GDM1 (cell line): ENCODE results near the gene SNRPD3.
"Not testable (repeated sequence)": the region's sequence is repeated elsewhere in the genome, so short reads cannot be mapped to it uniquely, and the experiment has no call there.

Experiments used
- DNase-seq: peaks from one replicate; lab custom pipeline; 2025; lab: John Stamatoyannopoulos, UW

The SNRPD3 gene

DNA sequence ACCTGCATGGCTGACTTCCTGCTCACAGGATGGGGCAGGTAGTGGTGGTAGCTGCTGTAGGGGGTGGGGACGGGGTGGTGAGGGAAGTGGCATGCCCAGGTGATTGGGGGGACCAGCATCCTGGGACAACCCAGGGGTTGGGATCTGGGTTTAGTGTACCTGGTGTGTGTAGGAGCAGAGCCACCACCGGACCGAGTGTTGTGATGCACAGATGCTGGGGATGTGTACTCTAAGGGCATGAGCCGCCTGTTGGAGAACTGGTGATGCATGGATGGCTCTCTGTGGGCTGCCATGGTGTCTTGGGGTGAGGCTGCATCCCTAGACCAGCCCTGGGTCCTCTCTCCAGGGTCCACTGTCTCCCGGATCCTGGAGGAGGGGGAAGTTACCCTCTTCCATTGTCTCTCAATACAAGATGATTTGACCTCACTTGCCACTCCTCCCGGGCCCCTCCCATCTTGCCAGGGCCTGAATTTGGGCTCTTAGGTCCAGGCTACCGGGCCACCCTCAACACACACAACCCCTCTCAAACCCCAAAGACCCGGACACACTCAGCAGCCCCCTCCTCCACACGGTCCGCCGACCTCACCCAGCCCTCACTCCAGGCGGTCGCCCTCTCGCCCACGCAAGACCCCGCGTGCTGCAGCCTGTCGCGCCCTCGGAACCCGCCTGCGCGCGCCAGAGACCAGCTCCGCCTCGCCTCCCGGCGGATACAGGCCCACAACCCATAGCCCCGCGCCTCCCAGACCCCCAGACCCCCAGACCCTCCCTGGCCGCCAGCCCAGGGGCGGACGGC, 36.5 kb downstream of the SNRPD3 start:
- no peak for DNase-seq

DNA sequence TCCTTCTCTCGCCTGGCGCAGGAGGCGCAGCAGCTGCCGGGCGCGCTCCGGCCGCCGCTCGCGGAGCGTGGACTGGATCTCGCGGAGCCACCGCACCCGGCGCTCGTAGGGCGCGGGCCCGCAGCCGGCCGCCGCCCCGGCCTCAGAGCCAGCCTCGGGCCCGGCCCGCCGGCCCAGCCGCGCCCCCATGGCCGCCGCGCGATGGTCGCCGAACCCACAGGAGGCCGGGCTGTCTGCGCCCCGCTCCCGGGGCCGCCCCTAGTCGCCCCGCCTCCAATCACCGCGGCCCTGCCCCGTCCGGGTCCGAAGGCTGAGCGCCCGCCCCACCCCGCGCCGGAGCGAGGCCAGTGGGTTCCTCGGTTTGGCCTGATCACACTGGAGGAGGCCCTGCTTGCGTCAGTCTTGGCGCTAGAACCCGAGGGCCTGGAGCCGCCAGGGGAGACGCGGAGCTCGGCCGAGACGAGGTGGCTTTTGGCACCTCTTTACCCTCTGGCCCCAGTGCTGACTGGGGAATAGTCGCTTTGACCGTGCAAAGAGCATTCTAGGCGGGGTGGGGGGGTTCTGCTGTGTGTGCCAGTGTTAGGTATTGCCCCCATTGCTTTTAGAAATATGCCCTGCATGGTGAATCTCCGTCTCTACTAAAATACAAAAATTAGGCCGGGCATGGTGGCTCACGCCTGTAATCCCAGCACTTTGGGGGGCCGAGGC, 37.2 kb downstream of the SNRPD3 start, which contains the start of gene LRRC75B:
TSS of gene LRRC75B (minus strand) at position 223 of the 708 bp plus-strand sequence. CDS start at position 189, 34 bp downstream.
- peak; percentile 59 for DNase-seq

DNA sequence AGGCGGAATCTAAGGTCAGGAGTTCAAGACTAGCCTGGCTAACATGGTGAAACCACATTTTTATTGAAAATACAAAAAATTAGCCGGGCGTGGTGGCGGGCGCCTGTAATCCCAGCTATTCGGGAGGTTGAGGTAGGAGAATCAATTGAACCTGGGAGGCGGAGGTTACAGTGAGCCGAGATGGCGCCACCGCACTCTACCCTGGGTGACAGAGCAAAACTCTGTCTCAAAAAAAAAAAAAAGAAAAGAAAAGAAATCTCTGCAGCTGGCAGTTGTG, 37.7 kb downstream of the SNRPD3 start:
- not testable (repeated sequence) for DNase-seq

DNA sequence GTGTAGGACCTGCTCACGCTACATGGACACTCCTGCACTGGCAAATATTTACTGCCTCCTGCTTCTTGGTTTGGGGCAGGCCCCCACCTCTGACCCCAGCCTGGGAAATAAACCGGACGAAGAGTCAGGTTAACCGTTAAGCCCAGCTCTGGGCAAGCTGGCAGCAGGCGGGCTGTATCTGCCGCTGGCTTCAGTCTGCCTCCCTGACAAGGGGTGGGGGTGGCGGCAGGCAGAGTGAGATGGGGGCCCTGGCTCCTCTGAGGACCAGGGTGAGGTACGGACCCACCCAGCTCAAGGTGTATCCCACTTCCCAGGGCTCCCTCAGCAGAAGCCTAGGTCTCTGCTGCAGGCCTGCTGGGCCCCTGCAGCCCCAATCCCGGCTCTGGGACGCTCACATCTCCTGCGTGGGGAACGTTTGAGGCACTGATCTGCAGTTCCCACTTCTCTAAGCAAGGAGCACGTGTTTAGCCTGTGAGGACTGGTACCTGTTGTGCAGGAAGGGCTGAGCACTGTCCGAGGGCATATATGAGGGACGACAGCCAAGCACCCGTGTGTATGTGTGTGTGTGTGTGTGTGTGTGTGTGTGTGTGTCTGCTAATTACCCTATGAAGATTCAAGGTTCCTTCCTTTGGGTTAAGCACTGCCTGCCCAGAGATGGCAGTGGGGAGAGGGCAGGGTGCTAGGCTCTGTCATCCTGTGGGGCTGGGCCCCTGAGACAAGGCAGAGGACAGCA, 38.2 kb downstream of the SNRPD3 start:
- no peak for DNase-seq

DNA sequence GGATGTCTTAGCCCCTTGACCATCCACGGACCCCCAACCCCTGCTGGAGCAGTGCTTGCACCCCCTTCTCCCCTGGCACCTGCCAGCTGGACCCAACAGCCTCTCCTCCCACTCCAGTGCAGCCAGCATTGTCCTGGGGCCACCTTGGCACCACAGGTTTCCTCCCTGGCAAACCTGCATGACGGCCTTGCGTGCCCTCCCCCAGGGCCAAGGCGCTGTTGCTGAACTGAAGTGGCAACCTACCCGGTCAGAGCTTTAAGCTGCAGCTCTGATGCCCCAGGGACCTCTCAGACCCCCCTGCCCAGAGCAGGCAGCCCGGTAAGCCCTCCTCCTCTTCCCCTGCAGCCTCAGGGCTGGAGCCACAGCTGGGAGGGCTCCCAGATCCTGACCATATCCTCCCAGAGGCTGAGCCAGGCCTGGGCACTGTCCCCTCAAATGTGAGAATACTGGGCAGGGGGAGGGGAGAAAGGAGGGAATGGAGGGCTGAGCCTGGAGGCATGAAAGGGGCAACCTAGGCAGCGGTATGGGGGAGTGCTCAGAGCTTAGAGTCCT, 38.8 kb downstream of the SNRPD3 start:
- no peak for DNase-seq

DNA sequence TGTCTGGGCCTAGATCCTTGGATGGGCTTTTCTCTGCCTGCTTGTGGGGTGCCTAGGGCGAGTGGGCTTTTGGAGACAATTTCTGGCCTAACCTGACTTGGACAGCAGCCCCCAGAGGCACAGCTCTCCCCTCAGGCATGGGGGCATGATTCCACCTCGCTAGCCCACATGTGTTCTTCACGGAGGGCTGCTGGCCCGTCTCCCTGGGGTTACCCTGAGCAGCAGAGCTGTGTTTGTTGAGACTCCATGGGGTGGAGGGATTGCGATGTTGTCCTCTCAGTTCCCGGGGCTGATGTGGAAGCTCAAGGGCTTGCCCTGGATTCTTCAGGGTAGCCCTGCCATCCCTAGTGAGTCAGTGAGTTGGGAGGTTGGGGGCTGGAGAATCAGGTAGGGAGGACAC, 39.4 kb downstream of the SNRPD3 start:
- no peak for DNase-seq

DNA sequence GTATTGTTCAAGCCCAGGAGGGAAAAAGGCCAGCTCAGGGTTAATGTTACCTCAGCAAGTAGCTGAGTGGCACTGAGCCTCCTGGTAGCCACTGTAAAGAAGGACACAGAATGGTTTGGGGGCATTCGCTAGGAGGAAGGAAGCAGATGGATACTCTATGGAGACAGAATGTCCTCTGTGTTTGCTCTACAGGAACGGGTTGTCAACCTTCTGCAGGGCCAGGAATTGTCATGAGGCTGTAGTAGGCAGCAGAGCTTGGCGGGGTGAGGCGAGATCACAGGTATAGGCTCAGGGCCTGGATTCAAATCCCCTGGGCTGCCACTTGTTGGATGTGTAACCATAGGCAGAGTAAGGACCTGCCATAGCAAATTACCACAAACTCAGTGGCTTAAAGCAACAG, 40.1 kb downstream of the SNRPD3 start:
- DNase-seq = no peak

DNA sequence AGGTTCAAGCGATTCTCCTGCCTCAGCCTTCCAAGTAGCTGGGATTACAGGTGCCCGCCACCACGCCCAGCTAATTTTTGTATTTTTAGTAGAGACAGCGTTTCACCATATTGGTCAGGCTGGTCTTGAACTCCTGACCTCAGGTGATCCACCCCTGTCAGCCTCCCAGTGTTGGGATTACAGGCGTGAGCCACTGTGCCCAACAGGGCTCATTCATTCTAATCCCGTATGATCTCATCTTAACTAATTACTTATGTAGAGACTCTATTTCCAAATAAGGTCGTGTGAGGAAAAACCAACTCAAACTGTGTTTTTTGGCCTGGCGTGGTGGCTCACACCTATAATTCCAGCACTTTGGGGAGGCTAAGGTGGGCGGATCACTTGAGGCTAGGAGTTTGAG, 41.3 kb downstream of the SNRPD3 start:
- DNase-seq = not testable (repeated sequence)

DNA sequence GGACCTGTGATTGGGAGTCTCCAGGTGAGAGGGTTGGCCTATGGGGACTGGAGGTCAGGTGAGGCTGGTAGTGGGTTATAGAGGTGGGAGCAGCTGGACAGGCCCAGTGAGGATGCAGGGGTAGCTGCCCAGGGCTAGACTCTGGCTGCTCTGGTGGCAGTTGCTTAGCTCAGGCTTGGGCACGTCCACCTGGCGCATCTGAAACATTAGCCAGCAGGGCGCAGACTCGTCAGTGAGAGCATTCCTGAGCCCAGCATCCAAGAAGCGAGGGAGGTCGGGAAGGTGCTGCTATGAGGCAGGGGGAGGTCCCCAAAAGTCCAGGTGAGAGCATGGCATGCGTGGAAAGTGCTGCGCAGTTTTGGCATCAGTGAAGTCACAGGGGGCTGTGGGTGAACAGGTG, 43.7 kb downstream of the SNRPD3 start:
- DNase-seq = no peak

DNA sequence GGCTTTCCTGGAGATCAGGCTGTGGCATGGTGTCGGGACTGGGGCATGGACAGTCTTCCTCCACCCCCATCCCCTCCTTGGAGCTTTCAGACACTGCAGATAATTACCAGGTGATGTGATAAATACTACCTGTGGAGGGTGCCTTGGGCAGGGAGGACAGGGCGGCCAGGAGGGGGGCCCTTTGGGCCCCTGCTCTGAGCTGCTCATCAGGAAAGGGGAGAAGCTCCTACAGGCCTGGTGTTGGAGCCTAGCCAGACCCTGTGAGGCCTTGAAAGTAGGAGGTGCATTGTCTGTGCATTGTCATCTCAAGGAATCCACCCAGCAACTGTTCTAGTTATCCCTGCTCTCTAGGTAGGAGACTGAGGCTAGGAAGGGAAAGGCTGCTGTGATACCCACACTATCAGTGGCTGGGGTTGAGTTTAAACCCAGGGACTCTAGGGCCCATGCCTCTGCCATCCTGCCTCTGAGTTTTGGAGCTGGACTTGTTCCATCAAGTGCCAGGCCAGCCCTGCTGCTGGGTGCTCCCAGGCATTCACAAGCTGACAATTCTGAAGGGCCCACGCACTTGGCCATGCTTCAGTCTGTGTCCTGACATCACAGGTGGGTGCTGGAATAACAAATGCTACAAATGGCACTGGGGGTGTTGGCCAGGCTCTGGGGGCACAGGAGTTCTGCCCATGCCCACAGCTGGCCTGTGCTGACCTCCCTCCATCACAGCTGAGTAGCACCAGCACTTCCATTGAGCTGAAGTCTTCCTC, 44.3 kb downstream of the SNRPD3 start:
- DNase-seq = not testable (repeated sequence)

DNA sequence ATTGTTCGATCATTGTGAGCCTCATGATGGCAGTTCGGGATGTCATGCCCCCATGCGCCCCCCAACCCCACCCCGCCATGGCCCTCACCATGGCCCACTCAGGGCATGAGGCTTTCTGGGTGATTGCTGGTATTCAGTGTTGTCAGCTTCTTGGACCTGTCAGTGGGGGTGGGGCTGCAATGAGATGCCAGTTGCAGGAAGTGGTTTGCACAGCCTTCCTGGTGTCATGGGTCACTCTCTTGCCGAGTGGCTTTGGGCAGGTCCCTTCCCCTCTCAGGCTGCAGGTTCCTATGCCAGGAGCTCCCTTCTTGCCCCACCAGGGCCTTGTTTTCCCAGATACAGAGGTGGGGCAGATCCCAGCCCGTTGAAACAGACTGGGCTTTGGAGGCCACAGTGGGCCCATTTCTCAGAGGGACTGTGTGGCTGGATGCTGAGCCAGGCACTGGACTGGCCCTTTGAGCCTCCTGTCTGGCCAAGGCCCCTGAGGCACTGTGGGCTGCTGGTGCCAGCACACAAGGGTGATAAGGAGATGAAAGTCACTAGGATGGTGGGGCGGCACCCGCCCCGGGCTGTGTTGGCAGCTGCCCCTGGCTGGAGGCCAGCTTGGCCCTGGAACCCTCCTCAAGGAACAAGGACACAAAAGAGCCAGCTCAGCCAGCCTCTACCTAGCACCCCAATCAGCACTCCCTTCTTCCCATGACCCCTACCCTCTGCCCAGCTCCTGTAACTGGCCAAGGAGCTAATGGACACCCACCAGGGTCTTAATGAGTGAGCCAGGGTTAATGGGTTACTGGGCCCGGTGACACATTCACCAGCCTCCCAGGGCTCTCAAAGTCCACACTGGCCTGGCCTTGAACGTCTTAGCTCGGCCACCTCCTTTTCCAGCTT, 45.7 kb downstream of the SNRPD3 start:
- DNase-seq = peak; percentile 42

DNA sequence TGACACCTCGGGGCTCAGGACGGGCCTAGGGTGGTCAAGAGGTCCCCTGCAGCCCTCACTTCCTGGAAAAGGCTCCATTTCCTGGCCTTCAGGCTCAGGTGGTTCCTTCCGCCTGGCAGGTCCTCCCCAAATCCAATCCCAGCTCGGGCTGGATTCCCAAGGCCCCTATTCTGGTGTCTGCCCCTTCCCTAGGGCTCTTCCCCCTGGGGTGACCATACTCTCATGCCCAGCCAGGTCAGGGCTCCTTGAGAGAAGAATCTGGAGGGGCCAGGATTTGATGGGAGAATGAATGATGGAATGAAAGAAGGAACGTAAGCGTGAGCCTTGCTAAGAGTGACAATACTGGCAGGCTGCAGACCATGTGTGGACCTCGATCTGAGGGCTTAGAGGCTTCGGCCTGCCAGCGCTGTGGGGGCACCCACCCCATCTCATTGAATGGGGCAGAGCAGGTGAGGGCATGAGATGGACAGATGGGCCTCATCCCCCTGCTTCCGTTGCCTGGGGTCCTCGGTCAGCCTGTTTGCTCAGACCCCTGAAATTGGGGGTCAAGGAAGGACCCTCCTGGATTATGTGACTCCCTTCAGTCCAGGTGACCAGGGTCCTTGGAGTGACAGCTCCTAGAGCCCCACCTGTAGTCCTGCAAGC, 46.4 kb downstream of the SNRPD3 start:
- not testable (repeated sequence) for DNase-seq

DNA sequence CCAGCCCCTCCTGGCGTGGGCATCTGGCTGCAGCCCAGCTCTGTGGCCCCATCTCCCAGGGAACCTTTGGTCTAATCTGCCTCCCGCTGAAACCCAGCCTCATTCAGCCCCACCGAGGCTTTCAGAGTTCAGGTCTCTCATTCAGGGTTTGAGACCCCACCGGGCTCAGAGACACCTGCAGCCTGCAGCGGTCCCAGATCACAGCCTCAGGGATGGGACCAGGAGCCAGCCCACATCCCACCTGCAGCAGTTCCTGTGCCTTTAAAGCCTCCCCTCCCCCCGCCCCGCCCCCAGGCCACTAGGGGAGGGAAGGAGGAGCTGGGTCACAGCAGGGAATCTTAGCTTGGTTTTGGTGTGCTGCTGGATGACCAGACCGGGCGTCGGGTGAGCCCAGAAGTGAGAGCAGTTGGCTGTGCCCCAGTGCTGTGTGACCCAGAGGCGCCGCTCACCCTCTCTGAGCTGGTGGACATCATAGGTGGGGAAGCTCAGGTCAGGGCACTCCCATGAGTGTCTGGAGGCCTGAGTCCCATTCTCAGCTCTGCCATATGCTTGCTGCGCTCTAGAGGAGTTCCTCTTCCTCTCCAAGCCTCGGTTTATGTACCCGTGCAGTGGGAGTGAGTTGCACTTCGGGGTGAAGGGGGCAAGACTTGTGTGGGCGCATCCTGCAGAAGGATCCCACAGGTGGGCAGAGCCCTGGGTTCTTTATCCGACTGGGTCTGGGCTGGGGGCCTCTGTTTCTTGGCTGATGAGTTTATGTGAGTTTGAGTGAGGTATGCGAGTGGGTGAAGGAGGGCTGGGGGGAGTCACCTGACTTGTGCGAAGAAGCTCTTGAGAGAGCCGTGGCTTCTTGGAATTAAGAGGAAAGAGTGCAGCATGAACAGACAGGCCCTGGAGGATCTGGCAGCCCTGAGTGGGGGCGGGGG, 47.3 kb downstream of the SNRPD3 start, which contains the start of gene GGT1:
TSS of gene GGT1 (plus strand) at position 347 of the 923 bp plus-strand sequence. CDS start 7,889 bp downstream, outside the sequence.
- DNase-seq = not testable (repeated sequence)

DNA sequence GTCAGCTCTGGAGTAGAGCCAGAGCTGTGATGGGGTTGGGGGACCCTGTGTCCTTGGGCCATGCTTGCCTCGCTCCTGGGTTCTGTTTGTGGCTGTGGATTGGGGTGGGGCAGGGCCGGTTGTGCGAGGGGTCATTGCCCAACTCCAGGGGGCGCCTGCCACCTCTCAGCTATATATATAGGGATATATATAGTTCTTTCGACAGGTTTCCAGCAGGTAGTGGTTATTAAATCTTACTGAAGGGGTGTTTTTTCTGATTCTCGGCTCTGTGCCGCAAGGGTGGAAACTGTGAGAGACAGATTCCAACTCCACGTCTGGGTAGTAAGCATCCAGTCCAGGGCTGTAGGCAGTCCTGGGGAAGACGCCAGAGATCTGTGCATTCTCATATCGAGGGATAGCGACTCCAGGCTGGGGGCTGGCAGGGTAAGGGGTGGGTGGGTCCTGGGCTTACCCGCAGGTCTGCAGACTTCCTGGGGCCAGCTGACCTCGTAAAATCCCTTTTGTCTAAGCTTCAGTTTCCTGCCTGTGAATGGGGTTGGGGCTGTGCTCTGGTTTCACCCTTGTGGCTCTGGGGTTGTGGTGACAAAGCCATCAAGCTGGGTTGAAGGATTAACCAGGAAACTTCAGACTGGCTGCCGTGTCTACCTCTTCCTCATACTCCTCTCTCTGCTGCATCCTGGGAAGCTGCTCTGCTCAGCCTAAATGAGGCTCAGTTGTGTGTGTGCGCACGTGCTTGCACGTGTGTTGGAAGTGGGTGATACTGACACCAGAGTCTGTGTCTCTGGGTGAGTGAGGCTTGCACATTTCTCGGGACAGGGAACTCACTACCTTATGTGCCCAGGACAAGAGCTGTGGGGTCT, 48.2 kb downstream of the SNRPD3 start:
- DNase-seq = peak; percentile 68

DNA sequence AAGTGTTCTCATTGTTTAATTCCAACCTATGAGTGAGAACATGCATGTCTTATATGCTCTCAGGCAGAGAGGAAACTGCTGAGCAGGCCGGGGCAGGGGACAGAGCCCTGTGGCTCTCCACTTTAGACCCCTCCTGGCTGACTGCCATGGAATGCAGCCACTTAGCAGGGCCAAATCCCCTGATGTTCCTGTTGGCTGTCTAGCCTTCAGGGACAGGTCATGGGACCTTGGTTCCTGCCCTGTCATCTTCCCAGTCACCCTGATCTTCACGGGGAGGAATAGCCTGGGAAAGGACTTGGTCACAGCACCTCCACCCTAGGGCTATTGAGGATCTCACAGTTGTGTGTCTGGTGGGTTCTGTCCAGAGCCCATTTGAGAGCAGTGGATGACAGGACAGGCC, 50.5 kb downstream of the SNRPD3 start:
- DNase-seq = not testable (repeated sequence)

DNA sequence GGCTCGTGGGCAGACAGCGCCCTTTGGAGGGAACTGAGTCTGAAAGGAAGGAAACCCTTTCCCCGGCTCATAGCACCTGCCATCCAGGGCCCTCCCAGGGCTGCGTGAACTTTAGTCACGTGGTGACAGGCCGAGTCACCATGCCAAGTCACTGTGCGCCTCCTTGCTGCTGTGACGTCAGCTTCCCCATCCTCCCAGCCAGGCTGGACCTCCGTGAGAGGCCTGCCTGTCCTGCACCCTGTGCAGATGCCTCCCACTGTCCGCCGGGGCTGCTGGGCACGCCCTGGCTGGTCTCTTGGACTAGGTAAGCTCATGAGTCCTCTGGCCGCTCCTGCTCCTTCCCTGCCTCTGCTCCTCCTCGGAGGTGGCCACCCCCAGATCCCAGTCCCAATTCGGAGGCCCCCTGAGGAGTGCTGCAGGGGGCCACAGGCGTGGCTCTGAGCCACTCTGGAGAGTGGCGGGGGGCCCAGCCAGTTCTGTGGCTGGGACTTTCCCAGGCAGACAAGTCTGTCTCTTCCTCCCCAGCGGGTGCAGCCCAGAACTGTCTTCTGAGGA, 51.7 kb downstream of the SNRPD3 start:
- DNase-seq = peak; percentile 41

DNA sequence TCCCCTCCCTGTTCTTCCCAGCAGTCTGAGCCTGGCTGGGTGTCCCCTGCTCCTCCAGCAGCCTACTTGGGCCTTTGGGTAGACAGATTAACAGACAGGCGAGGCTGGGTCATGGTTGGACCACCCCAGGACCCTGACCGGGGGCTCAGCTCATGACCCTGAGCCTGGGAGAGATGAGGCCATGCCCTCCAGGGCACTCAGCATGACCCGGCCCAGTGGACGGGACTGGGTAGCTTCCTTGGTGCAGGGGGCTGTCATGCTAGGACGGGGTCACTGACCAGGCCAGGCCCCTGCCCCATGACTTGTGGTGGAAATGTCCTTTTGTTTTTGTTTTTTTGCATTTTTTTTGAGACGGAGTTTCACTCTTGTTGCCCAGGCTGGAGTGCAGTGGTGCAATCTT, 52.5 kb downstream of the SNRPD3 start:
- not testable (repeated sequence) for DNase-seq

DNA sequence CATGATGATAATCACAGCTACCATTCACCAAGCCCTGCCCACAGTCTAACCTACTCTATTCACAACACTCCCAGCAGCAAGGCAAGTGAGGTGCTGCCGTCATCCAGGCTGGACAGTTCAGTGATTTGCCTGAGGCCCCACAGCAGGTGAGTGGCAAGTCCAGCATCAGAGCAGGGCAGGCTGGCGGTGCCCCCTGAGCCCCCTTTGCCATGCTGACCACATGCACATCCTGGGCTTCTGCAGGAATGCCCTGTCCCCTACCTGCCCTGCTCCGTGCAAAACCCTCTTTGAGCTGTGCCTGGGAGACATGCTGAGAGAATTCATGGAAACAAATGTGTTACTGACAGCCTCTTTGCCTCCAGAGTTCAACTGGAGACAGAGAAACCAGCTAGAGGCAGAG, 54.1 kb downstream of the SNRPD3 start:
- DNase-seq = not testable (repeated sequence)
